ENCODE data around the gene ANKRD26.

- TF ChIP-seq POLR2A (IDR thresholded peaks at IDR 0.05) (no peak), CTCF (IDR thresholded peaks at IDR 0.05) (no peak), POLR2AphosphoS5 (IDR thresholded peaks at IDR 0.05) (no peak), EP300 (IDR thresholded peaks at IDR 0.05) (no peak)
These were observed 122.7 kb downstream of the ANKRD26 start for GRCh38 chr10:26977635-26978034.
